GM19328 (cell line): Measurements from ENCODE around the gene MAST4.
A peak's percentile ranks its signal among the peaks of the same experiment; 100 is the strongest.

Experiments
- ATAC-seq: cut with Tn5 transposase; IDR thresholded peaks from one replicate; pipeline ENCODE4 v1.9.1; 2021; ENCODE audit warnings: mild to moderate bottlenecking, moderate library complexity; ENCODE audit not compliant: unreplicated experiment

The MAST4 gene

DNA sequence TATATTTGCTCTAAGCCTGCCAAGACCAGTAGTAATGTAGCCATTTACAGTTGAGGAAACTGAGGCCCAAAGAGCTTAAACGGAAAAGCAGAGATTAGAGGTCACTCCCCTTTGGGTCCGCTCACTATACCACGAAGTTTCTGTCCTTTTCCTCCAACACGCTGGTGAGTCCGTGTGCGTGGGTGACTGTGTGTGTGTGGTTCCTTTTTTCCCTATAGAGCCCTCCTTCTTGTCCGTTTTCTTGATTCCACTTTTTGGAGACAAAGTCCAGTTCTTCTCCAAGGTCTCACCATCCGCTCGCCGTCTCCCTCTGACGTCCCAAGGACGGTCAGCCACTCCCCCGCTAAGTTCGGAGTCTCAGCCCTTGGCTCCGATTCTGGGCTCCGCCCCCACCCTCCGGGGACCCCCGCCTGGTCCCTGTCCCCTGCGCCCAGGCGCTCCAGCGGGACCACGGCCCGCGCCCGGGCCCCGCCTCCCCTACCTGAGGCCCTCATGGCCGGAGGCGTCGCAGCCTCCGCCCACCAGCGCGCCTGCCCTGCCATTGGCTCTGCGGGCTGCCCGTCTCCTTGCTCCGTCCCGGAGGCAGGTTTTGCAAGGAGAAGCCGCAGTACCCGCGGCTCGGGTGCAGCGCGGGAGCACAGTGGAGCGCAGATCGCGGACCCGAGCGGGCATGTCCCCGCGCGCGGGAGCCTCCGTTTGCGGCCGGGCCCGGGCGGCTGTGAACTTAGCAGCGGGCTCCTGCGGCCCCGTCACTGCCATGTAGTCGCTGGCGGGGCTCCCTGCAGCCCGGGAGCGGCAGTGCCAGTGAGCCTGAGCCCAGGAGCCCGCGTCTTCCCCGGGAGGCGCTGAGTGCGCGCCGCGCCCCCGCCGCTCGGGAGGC, at the start of gene MAST4:
Gene MAST4, plus strand, starts transcription at position 638 of the 880 bp plus-strand sequence. CDS start 263 bp downstream, outside the sequence.
- peak; percentile 99 for ATAC-seq

DNA sequence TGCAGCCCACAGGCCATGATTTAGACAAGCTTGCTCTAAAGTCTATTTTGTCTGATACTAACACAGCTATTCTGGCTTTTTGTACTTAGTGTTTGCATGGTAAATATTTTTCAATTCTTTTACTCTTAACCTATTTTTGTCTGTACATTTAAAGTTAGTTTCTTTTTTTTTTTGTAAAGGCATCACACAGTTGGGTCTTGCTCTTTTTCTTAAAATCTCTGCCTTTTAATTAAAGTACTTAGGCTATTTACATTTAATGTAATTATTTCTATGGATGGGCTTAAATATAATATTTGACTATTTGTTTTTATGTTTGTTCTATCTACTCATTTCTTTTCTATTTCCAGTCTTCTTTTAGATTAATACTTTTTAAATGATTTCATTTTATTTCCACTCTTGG, 49.7 kb upstream of the MAST4 start:
- no peak for ATAC-seq

DNA sequence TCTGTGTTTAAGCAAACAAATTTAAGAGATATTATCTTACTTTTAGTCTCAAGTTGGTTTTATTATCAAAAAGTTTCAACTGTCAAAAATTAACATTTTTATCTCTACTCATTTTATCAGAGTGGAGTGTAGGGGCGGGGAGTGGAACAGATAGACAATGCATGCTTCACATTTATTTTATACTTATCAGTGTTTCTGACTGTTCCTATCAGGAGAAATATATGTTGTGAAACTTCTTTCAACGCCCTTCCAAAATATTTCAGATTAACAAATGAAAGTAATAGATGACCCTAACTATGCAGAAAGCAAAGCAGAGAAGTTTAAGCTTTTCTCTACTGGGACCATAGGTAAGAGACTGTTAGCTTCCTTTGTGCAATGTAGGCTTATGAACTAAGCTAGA, 44.9 kb upstream of the MAST4 start:
- ATAC-seq = no peak

DNA sequence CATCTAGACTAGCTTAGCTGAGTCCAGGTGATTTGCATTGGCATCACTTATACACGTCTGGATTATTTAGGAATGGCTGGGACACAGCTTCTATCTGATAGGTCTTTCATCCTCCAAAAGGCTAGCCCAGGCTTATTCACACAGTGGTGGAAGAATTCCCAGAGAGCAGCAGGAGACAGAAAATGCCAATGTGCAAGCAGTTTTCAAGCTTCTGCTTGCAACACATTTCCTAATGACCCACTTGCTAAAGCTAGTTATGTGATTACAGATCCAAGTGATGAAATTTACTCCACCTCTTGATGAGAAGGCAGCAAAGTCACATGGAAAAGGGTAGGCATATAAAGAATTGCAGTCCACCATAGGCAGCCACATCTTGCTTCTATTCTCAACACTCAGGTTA, 44.2 kb upstream of the MAST4 start:
- ATAC-seq = no peak

DNA sequence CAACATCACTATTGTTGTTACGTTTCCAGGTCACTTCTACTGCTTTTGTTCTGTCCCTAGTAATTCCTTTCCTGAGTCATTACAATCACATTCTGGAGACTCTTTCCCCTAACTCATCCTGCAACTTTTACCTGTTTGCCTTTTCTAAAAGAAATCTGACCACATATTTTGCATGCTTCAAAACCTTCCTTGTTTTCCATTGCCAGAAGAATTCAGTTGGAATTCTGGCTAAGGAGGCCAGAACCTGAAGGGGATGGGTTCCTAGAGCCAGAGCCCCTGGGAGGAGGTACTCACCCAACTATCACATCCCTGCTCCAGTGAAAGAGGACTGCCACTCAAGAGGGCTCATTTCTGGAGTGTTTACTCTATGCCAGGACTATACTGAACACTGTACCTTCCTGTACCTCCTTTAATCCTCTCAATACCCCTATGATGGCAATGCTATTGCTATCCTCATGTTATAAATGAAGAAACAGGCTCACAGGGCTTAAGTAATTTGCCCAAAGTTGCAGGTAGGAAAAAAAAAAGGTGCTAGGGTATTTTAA, 42.8 kb upstream of the MAST4 start:
- ATAC-seq = no peak

DNA sequence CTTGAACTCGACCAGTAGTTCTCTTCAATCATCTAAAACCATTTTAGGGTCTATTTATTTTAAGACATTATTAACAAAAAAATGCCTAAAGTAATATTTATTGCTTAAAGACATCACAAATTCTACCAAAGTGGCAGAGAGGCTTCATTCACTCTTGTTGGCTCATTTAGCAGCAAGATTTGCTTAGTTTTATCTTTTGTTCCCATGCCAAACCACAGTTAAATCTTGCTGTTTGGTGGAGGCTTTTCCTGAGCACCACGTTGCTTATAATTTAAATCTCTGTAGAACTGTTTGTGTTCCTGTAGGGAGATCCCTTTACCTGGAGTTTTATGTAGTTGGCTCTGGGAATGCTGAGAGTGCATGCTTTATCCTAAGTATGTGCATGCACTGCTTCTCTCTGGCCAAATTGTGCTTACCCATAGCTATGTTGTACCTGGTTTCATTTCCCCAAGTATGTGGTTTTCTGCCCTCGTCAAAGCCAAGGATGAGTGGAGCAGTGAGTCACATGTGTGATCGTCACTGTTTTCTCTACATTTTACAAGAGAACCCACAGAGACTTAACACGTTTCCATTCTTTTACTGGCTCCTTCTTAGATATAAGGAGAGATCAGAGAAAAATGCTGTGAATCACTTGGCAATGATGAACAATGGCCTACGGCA, 42.1 kb upstream of the MAST4 start:
- peak; percentile 99 for ATAC-seq

DNA sequence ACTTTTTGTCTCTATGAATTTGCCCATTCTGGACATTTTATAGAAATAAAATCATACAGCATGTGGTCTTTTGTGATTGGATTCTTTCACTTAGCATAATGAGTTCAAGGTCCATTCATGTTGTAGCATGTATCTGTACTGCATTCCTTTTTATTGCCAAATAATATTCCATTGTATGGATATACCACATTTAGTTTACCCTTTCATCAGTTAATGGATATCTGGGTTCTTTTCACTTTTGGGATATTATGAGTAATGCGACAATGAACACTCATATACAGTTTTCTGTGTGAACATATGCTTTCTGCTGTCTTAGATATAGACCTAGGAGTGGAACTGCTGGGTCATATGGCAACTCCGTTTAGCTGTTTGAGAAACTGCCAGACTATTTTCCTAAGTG, 41.3 kb upstream of the MAST4 start:
- ATAC-seq = no peak

DNA sequence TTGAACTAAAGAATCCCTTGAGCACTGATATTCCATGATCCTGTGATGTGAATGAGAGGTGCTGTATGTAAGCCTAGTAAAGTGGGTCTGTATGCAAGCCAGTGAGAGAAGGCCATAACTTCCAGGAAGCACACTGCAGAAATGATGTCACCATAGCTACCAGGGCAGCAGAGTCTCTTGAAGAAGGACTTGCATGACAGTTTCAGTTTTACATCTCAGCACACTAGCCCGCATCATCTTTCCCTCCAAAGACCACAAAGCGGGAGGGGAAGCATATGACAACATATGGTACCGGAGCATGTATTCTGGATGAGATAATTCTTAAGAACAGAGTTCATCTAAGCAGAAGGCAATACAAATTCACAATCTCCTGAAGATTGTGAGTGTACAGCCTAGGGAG, 37.6 kb upstream of the MAST4 start:
- ATAC-seq = no peak

DNA sequence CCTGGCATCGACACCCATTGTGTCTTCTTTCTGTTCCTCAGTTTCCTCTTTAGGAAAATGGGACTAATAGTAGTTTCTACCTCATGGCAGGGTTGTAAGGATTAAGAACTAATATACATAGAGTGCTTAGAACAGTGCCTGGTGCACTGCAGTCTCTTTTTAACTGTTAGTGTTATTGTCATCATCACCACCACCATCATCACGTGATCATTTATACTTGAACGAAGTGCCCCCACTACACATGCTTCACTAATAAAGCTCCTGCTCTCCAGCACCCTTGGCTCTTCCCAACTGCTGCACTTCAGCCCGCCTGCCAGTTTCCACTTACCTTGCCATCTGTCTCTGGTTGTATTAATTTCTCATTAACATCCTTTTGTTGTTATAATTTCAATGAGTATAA, 35.8 kb upstream of the MAST4 start:
- ATAC-seq = no peak

DNA sequence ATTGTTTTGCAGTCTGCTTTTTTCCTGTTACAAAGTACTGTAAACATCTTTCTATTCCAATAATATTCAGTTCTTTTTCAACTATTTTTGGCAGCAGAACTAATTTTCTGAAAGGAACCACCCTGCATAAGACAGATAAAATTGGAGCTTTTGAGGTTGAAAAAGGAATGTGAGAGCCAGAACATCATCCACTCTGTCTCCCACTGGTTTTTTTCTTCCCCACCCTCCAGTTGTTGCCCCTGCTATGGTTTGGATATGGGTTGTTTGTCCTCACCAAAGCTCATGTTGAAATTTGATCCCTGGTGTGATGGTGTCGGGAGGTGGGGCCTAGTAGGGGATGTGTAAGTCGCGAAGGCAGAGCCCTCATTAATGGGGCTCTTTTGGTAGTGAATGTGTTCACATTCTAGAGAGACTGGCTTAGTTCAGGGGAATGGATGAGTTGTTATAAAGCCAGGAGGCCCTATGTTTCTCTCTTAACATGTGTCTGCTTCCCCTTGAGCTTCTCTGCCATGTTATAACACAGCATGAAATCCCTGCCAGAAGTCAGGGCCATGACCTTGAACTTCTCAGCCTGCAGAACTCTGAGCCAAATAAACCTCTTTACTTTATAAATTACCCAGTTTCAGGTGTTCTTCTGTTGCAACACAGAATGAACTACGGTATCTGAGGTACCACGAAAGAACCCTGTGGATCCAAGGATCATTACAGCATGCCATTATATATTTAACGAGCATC, 34.8 kb upstream of the MAST4 start:
- no peak for ATAC-seq

DNA sequence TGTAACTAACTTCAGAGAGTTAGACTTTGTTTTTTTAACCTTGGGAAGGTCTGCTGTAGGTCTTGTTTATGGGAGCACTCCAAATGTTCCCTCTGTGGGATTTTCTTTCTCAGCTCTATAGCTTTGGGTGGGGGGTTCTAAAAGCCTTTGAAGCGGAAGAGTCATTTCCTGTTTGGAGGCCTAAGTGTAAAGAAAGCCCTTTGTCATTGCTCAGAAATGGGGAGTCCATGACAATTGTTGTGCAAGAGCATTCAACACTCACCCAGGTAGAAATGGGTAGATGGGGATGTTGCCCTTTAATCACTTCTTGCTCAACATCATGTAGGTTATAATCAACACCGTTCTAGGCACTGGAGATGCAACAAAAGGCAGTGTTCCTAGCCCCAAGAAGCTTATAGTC, 30.3 kb upstream of the MAST4 start:
- ATAC-seq = no peak

DNA sequence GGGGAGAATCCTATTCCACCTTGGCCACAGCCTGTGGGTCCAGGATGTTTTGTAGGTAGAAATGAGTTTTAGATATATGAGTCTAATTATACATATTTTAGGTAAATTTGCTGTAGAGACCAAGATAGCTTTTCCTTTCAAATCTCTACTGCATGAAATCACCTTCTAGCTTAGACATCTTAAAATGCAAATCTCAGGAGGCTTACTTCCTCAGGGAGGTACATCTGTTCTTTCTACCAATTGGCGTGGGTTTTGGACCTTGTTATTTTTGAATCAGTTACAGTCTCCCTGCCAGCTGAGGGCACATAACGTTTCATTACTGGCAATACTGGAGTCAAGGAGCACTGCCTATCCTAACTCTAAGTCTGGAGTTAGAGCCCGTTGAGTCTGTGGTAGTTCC, 28.7 kb upstream of the MAST4 start:
- no peak for ATAC-seq

DNA sequence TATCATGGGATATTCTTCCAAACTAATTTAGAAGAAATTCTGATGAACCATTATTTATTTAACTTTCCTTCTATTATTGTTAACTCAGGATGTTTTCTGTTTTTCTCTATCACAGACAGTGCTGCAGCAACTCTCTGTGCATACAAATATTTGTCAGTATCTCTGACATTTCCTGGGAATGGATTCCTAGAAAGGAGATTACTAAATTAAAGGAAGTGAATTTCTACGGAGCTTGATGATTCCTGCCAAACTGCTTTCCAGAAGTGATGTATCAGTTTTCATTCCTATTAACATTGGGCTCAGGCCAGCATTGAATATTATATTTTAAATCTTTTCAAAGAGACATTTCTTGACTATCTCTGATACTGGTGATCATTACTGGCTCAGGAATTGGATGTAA, 26.0 kb upstream of the MAST4 start:
- ATAC-seq = no peak

DNA sequence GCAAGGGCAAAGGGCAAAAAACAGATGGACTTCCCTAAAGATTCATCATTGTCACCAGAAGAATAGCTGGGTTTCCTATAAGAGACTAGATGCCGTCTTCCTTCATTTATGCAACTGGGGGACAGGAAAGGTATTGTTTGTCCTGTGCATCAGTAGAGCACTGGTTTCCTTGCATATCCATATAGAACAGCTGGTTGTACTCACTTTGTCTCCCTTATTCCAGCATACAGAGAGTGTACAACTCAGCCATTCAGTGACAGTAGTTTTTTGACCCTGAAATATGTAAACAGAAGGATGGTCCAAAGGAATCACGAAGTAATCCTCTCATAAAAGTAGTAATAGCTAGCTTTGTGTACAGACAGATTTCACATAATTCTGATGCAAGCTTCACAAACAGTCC, 22.5 kb upstream of the MAST4 start:
- no peak for ATAC-seq

DNA sequence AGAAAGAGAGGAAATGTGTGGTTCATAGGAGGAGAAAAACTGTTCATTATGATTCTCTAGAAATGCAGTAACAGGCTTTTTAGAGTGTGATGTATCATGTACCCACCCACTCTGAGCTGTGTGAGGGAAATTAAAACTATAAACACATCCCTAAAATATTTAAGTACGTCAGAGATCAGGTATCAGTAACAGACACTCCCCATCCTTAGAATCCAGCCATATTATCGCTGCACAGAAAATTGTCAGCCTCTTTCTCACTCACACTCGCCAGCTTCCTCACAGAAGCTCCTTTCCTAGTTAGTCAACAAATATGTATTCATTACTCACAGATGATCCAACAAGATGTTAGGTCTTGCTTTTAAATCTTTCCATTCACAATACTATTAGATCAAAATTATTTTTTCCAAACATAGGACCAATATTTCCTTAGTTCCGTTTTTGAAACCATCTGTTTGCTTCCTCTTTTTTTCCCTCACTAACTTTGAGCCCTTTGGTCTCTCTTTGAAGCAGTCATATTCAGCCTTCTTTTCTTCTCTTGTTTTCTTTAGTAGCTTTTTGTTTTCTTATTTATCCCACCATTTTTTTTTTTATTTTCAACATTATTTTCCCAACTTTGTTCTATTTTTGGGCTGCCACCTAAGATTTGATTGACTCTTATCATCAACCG, 13.6 kb upstream of the MAST4 start:
- no peak for ATAC-seq

DNA sequence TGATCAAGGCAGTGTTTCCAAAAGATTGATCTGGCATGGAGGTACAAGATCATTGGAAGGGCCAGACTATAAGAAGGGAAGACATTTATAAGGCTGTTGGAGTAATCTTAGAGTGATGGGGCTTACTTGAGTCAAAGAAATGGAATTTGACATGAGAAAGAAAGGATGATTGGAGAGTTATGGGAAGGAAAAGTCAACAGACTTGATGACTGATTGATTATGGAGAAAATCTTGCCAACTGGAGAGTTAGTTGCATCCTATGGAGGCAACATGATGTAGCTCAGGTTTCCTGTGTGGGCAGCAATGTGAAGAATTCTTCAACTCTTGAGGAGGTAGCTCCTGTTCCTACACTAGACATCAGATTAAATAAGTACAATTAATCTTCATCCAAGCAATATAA, 10.9 kb upstream of the MAST4 start:
- no peak for ATAC-seq

DNA sequence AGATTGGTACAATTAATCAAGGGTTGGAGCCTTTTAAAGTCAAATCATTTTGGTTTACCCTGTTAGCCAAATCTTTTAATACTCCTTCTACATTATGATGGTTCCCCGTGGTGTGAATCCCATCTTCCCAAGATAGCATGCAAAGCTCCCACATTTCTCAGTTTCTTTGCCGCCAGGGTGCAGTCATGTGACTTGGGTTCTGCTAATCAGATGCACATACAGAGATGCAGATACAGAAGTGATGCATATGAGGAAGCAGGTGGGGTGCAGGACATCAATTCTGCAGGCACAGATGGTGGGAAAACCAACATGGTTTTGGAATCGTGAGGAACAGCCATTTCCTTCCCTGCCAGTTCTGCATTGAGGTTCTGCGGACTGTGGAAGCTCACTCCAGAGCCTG, 8.4 kb upstream of the MAST4 start:
- no peak for ATAC-seq

DNA sequence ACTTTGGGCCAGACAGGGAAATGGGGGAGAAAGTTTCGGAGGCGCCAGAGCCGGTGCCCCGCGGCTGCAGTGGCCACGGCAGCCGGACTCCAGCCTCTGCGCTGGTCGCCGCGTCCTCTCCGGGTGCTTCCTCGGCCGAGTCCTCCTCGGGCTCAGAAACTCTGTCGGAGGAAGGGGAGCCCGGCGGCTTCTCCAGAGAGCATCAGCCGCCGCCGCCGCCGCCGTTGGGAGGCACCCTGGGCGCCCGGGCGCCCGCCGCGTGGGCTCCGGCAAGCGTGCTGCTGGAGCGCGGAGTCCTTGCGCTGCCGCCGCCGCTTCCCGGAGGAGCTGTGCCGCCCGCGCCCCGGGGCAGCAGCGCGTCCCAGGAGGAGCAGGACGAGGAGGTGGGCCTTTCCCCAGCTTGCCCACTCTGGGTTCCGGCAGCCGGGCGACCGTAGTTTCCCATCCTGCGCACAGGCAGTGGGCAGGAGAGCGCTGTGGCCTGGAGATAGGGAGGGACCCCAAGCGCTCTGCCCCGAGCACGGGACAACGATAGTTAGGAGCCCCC, 516 bp downstream of the MAST4 start:
- ATAC-seq = peak; percentile 13

DNA sequence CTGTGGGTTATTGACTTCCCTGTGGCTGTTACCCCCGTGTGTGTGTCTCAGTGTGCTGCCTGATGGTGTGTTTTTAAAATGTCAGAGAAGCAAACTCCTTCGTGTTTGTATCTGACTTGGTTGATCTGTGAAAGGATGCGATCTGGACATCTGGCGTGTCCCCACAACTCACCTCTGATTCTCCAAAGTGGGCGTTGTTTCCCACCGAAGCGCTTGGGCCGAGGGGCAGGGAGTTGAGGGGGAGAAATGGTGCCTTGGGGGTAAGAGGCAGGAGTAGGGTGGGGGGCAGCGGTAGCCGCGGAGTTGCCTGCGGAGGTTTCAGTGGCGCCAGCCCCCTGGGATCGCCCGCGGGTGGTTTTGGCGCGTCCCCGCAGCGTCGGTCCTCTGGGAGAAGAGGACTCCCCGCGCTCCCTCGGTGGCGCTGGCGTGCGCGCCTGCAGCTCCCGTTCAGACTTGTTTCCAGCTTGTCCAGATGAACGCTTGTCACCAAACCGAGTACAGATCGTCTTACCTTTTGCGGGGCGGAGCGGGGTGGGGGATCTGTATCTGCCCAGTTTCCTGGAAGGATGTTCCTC, 1.1 kb downstream of the MAST4 start:
- ATAC-seq = no peak

DNA sequence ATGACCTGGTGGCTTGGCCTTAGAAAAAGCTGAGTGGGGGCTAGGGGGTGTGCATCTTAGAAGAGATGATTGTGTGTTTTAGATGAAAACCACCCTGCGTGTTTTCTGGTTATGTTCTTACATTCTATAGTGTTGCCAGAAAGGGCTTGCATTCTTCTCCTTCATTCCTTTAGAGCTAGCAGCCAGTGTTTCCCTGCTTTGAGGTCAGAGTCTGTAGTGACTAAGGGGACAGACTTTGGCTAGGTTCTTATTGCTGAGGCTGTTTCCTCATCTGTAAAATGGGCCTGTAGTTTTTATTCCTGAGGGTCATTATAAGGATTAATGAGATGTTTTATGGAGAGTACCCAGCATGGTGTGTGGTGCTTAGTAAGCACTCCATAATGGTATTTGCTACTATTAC, 6.4 kb downstream of the MAST4 start:
- no peak for ATAC-seq
